Measurements from ENCODE around the gene RPS6KA2.

RPS6KA2 gene

GRCh38 chr6:166433096-166433495, 194.0 kb downstream of the RPS6KA2 start:
- no peaks in the 10 kb centered on the region for H3K4me1 ChIP-seq (ENCODE audit: control insufficient read depth, insufficient read depth, low read length)

GRCh38 chr6:166430269-166430668, 196.8 kb downstream of the RPS6KA2 start:
- Histone ChIP-seq H3K4me1 (ENCODE audit: control insufficient read depth, insufficient read depth, low read length) (no peaks in the 10 kb centered on the region), H3K36me3 (ENCODE audit: control insufficient read depth, insufficient read depth, low read length) (no peaks in the 10 kb centered on the region), H3K9me3 (ENCODE audit: control insufficient read depth, low read length) (no peaks in the 10 kb centered on the region), H3K27me3 (ENCODE audit: control insufficient read depth, insufficient read depth, low read length) (no peaks in the 10 kb centered on the region), H3K4me3 (ENCODE audit: low read length) (no peak overlapping the region), H3K9ac (ENCODE audit: low read length) (no peak overlapping the region)

More at GRCh38 chr6:166433096-166433495, 194.0 kb downstream of the RPS6KA2 start:
- Histone ChIP-seq H3K9ac (ENCODE audit: low read length) (no peak overlapping the region), H3K27me3 (ENCODE audit: control insufficient read depth, insufficient read depth, low read length) (no peaks in the 10 kb centered on the region), H3K9me3 (ENCODE audit: control insufficient read depth, low read length) (no peaks in the 10 kb centered on the region), H3K4me3 (ENCODE audit: low read length) (no peak overlapping the region), H3K36me3 (ENCODE audit: control insufficient read depth, insufficient read depth, low read length) (no peaks in the 10 kb centered on the region)

- Histone ChIP-seq H3K9me3 (ENCODE audit: control insufficient read depth, low read length) (no peaks in the 10 kb centered on the region), H3K9ac (ENCODE audit: low read length) (no peak overlapping the region), H3K4me1 (ENCODE audit: control insufficient read depth, insufficient read depth, low read length) (no peaks in the 10 kb centered on the region), H3K36me3 (ENCODE audit: control insufficient read depth, insufficient read depth, low read length) (no peaks in the 10 kb centered on the region), H3K4me3 (ENCODE audit: low read length) (no peak overlapping the region), H3K27me3 (ENCODE audit: control insufficient read depth, insufficient read depth, low read length) (no peaks in the 10 kb centered on the region)
These were observed 202.6 kb downstream of the RPS6KA2 start for GRCh38 chr6:166424431-166424830.

GRCh38 chr6:166423781-166424180, 203.3 kb downstream of the RPS6KA2 start:
- no peaks in the 10 kb centered on the region for H3K27me3 ChIP-seq (ENCODE audit: control insufficient read depth, insufficient read depth, low read length)
- H3K4me1 ChIP-seq (ENCODE audit: control insufficient read depth, insufficient read depth, low read length): no peaks in the 10 kb centered on the region
- H3K9me3 ChIP-seq (ENCODE audit: control insufficient read depth, low read length): no peaks in the 10 kb centered on the region
- no peak overlapping the region for H3K9ac ChIP-seq (ENCODE audit: low read length)
- H3K4me3 ChIP-seq (ENCODE audit: low read length): no peak overlapping the region
- H3K36me3 ChIP-seq (ENCODE audit: control insufficient read depth, insufficient read depth, low read length): no peaks in the 10 kb centered on the region

- no peaks in the 10 kb centered on the region for H3K36me3 ChIP-seq (ENCODE audit: control insufficient read depth, insufficient read depth, low read length)
- no peak overlapping the region for H3K4me3 ChIP-seq (ENCODE audit: low read length)
- no peaks in the 10 kb centered on the region for H3K27me3 ChIP-seq (ENCODE audit: control insufficient read depth, insufficient read depth, low read length)
- no peaks in the 10 kb centered on the region for H3K4me1 ChIP-seq (ENCODE audit: control insufficient read depth, insufficient read depth, low read length)
- no peaks in the 10 kb centered on the region for H3K9me3 ChIP-seq (ENCODE audit: control insufficient read depth, low read length)
- no peak overlapping the region for H3K9ac ChIP-seq (ENCODE audit: low read length)
These were observed 203.9 kb downstream of the RPS6KA2 start for GRCh38 chr6:166423051-166423745.

GRCh38 chr6:166422201-166422940, 204.7 kb downstream of the RPS6KA2 start:
- no peaks in the 10 kb centered on the region for H3K4me1 ChIP-seq (ENCODE audit: control insufficient read depth, insufficient read depth, low read length)
- H3K4me3 ChIP-seq (ENCODE audit: low read length): no peak overlapping the region
- H3K27me3 ChIP-seq (ENCODE audit: control insufficient read depth, insufficient read depth, low read length): no peaks in the 10 kb centered on the region
- no peak overlapping the region for H3K9ac ChIP-seq (ENCODE audit: low read length)
- H3K36me3 ChIP-seq (ENCODE audit: control insufficient read depth, insufficient read depth, low read length): no peaks in the 10 kb centered on the region
- no peaks in the 10 kb centered on the region for H3K9me3 ChIP-seq (ENCODE audit: control insufficient read depth, low read length)

GRCh38 chr6:166420351-166420750, 206.7 kb downstream of the RPS6KA2 start:
- no peaks in the 10 kb centered on the region for H3K27me3 ChIP-seq (ENCODE audit: control insufficient read depth, insufficient read depth, low read length)
- no peak overlapping the region for H3K9ac ChIP-seq (ENCODE audit: low read length)
- H3K4me3 ChIP-seq (ENCODE audit: low read length): no peak overlapping the region
- H3K36me3 ChIP-seq (ENCODE audit: control insufficient read depth, insufficient read depth, low read length): no peaks in the 10 kb centered on the region
- no peaks in the 10 kb centered on the region for H3K4me1 ChIP-seq (ENCODE audit: control insufficient read depth, insufficient read depth, low read length)
- H3K9me3 ChIP-seq (ENCODE audit: control insufficient read depth, low read length): no peaks in the 10 kb centered on the region

GRCh38 chr6:166419717-166420116, 207.3 kb downstream of the RPS6KA2 start:
- H3K27me3 ChIP-seq (ENCODE audit: control insufficient read depth, insufficient read depth, low read length): no peaks in the 10 kb centered on the region
- no peaks in the 10 kb centered on the region for H3K36me3 ChIP-seq (ENCODE audit: control insufficient read depth, insufficient read depth, low read length)
- H3K4me1 ChIP-seq (ENCODE audit: control insufficient read depth, insufficient read depth, low read length): no peaks in the 10 kb centered on the region
- no peak overlapping the region for H3K9ac ChIP-seq (ENCODE audit: low read length)
- H3K4me3 ChIP-seq (ENCODE audit: low read length): no peak overlapping the region
- H3K9me3 ChIP-seq (ENCODE audit: control insufficient read depth, low read length): no peaks in the 10 kb centered on the region

GRCh38 chr6:166419286-166419685, 207.8 kb downstream of the RPS6KA2 start:
- no peaks in the 10 kb centered on the region for H3K36me3 ChIP-seq (ENCODE audit: control insufficient read depth, insufficient read depth, low read length)
- H3K9me3 ChIP-seq (ENCODE audit: control insufficient read depth, low read length): no peaks in the 10 kb centered on the region
- no peak overlapping the region for H3K9ac ChIP-seq (ENCODE audit: low read length)
- H3K4me3 ChIP-seq (ENCODE audit: low read length): no peak overlapping the region
- no peaks in the 10 kb centered on the region for H3K4me1 ChIP-seq (ENCODE audit: control insufficient read depth, insufficient read depth, low read length)
- H3K27me3 ChIP-seq (ENCODE audit: control insufficient read depth, insufficient read depth, low read length): no peaks in the 10 kb centered on the region

GRCh38 chr6:166418691-166419143, 208.3 kb downstream of the RPS6KA2 start:
- Histone ChIP-seq H3K36me3 (ENCODE audit: control insufficient read depth, insufficient read depth, low read length) (no peaks in the 10 kb centered on the region), H3K9me3 (ENCODE audit: control insufficient read depth, low read length) (no peaks in the 10 kb centered on the region), H3K27me3 (ENCODE audit: control insufficient read depth, insufficient read depth, low read length) (no peaks in the 10 kb centered on the region), H3K4me3 (ENCODE audit: low read length) (no peak overlapping the region), H3K4me1 (ENCODE audit: control insufficient read depth, insufficient read depth, low read length) (no peaks in the 10 kb centered on the region), H3K9ac (ENCODE audit: low read length) (no peak overlapping the region)

- Histone ChIP-seq H3K4me3 (ENCODE audit: low read length) (no peak overlapping the region), H3K9ac (ENCODE audit: low read length) (no peak overlapping the region), H3K4me1 (ENCODE audit: control insufficient read depth, insufficient read depth, low read length) (no peaks in the 10 kb centered on the region), H3K9me3 (ENCODE audit: control insufficient read depth, low read length) (no peaks in the 10 kb centered on the region), H3K36me3 (ENCODE audit: control insufficient read depth, insufficient read depth, low read length) (peaks cover 4% of the 10 kb centered on the region), H3K27me3 (ENCODE audit: control insufficient read depth, insufficient read depth, low read length) (no peaks in the 10 kb centered on the region)
These were observed 209.8 kb downstream of the RPS6KA2 start for GRCh38 chr6:166417285-166417691.

- H3K27me3 ChIP-seq (ENCODE audit: control insufficient read depth, insufficient read depth, low read length): no peaks in the 10 kb centered on the region
- peaks cover 4% of the 10 kb centered on the region for H3K36me3 ChIP-seq (ENCODE audit: control insufficient read depth, insufficient read depth, low read length)
- no peaks in the 10 kb centered on the region for H3K4me1 ChIP-seq (ENCODE audit: control insufficient read depth, insufficient read depth, low read length)
- no peaks in the 10 kb centered on the region for H3K9me3 ChIP-seq (ENCODE audit: control insufficient read depth, low read length)
- no peak overlapping the region for H3K9ac ChIP-seq (ENCODE audit: low read length)
- H3K4me3 ChIP-seq (ENCODE audit: low read length): no peak overlapping the region
These were observed 211.2 kb downstream of the RPS6KA2 start for GRCh38 chr6:166415833-166416347.
